ENCODE measurements around the gene RPS6KA2.
"Not testable (repeated sequence)": the region's sequence is repeated elsewhere in the genome, so short reads cannot be mapped to it uniquely, and the experiment has no call there.

Gene RPS6KA2

DNA sequence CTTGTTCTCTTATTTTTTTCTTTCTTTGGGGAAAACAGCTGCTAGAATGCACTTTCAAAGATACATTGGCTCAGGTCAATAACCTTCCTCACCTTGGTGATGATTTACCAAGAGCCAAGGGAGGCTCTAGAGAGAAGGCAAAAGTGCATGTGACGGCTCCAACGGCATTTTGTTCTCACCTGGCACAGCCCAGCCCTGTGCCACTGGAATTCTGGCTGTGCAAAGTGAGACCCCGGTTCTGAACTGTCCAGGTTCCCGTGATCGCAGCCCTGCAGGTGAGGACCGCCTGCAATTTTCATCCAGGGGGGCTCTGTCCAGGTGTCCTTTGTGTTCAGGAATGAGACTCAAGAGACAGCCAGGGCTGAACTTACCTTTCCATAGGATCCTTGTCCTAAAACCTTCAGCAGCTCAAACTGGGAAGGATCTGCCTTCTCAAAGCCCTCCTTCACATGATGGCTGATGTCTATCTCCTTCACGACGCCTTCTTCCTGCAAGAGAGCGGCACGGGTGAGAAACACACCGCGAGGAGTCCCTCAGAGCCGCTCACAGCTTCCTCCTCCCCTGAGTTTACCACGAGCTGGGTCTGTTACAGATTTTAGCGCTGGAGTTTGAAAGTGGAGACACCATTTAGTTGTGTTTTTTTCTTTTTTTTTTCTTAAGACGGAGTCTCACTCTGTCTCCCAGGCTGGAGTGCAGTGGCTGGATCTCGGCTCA is 88.6 kb downstream of the RPS6KA2 start:
- peaks cover 14% of the 10 kb centered on the region for H3K4me1 ChIP-seq (ENCODE audit: control insufficient read depth, insufficient read depth, low read length, poor library complexity, severe bottlenecking)
- H3K9me3 ChIP-seq (ENCODE audit: control insufficient read depth, low read length): no peaks in the 10 kb centered on the region
- no peak overlapping the region for H3K27ac ChIP-seq (ENCODE audit: insufficient read depth, low read length, poor library complexity, severe bottlenecking)
- no peak for DNase-seq
- H3K36me3 ChIP-seq (ENCODE audit: control insufficient read depth, insufficient read depth, low read length): no peaks in the 10 kb centered on the region
- no peak overlapping the region for H3K4me3 ChIP-seq (ENCODE audit: insufficient read depth, low read depth, low read length, poor library complexity, severe bottlenecking)
- H3K27me3 ChIP-seq (replicated peaks; ENCODE audit: control insufficient read depth, insufficient read depth, low read length, poor library complexity, severe bottlenecking): no peaks in the 10 kb centered on the region

DNA sequence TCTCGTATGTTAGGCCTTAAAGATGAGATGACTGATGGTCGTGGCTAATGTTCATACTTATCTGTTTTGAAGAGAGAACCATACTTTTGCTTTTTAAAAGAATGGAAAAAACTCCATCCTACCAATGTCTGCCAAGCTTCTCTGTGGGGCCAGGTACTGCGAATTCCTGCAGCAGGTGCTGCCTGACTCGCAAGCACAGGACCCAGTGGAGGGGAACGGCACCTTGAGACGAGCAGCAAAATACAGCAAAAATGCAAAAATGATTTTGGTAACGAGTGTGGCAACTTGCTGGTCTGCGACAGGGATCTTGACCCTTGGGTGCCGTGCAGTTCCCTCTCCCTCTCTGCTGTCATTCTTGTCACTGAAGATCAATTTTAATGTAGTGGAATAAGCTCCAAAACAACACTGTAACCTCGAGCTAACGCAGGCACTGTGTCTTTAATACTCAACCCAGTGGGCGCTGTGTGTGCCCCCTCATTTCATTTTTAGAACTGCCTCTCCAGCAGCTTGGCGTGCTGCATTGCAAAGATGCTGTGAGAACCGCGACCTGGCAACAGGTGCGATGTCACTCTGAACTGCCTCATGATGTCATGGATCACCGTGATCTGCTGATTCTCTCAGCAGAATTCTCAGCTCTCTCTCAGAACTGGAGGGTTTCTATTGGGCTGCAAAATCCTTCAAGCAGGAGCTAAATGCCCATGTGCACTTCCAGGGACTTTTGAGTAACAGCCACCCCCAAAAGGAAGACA is 92.2 kb downstream of the RPS6KA2 start:
- Histone ChIP-seq H3K9me3 (ENCODE audit: control insufficient read depth, low read length) (no peaks in the 10 kb centered on the region), H3K4me1 (ENCODE audit: control insufficient read depth, insufficient read depth, low read length, poor library complexity, severe bottlenecking) (no peaks in the 10 kb centered on the region), H3K4me3 (ENCODE audit: insufficient read depth, low read depth, low read length, poor library complexity, severe bottlenecking) (no peak overlapping the region), H3K36me3 (ENCODE audit: control insufficient read depth, insufficient read depth, low read length) (no peaks in the 10 kb centered on the region), H3K27ac (ENCODE audit: insufficient read depth, low read length, poor library complexity, severe bottlenecking) (no peak overlapping the region), H3K27me3 (replicated peaks; ENCODE audit: control insufficient read depth, insufficient read depth, low read length, poor library complexity, severe bottlenecking) (no peaks in the 10 kb centered on the region)
- no peak for DNase-seq

DNA sequence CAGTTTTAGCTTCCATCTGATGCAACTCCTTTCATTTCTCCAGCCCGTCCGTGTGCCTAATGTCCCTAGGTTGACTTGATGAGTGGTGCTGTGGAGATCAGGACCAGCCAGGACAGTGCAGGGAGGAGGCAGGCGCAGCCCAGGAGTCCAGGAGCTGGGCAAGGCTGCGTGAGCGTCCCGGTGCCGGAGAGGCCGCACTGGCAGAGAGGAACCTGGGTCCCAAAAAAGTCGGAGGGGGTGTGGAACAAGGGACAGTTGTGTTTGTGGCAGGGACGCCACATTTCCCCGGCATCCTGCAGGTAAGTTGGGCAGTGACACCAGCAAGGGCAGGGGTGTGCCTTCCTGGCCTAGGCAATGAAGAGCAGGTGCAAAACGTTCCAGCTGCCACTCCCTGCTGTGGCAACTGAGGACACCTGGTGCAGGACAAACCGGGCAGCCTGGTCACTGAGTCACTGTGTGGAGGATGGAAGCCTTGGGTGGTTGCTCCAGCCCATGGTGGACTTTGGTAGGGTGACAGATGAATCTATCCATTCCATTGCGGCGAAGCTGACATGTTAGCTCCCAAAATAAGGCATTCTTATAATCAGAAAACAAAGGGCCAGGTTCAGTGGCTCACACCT is 93.7 kb downstream of the RPS6KA2 start:
- H3K4me1 ChIP-seq (ENCODE audit: control insufficient read depth, insufficient read depth, low read length, poor library complexity, severe bottlenecking): no peaks in the 10 kb centered on the region
- H3K27ac ChIP-seq (ENCODE audit: insufficient read depth, low read length, poor library complexity, severe bottlenecking): no peak overlapping the region
- H3K27me3 ChIP-seq (replicated peaks; ENCODE audit: control insufficient read depth, insufficient read depth, low read length, poor library complexity, severe bottlenecking): no peaks in the 10 kb centered on the region
- DNase-seq: no peak
- no peak overlapping the region for H3K4me3 ChIP-seq (ENCODE audit: insufficient read depth, low read depth, low read length, poor library complexity, severe bottlenecking)
- H3K9me3 ChIP-seq (ENCODE audit: control insufficient read depth, low read length): no peaks in the 10 kb centered on the region
- H3K36me3 ChIP-seq (ENCODE audit: control insufficient read depth, insufficient read depth, low read length): no peaks in the 10 kb centered on the region

DNA sequence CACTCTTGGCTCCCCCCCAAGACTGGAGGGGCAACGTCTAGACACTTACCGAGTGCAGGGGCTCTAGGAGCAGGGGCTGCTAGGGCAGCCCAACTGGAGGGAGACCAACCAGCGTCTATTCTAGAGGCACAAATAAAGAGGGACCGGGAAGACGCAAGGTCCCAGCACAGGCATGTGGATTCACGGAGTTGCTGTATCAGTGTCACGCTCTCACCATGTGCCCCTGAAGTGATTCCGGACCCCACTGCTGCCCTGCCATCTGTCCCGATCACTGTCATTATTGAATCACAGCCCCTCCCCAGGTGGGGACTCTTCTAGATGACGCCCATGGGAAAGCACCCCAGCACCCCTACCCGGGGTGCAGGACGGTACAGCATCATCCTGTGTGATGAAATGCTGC is 94.7 kb downstream of the RPS6KA2 start:
- Histone ChIP-seq H3K27ac (ENCODE audit: insufficient read depth, low read length, poor library complexity, severe bottlenecking) (no peak overlapping the region), H3K9me3 (ENCODE audit: control insufficient read depth, low read length) (no peaks in the 10 kb centered on the region), H3K36me3 (ENCODE audit: control insufficient read depth, insufficient read depth, low read length) (no peaks in the 10 kb centered on the region), H3K4me1 (ENCODE audit: control insufficient read depth, insufficient read depth, low read length, poor library complexity, severe bottlenecking) (no peaks in the 10 kb centered on the region), H3K27me3 (replicated peaks; ENCODE audit: control insufficient read depth, insufficient read depth, low read length, poor library complexity, severe bottlenecking) (no peaks in the 10 kb centered on the region), H3K4me3 (ENCODE audit: insufficient read depth, low read depth, low read length, poor library complexity, severe bottlenecking) (no peak overlapping the region)
- no peak for DNase-seq

DNA sequence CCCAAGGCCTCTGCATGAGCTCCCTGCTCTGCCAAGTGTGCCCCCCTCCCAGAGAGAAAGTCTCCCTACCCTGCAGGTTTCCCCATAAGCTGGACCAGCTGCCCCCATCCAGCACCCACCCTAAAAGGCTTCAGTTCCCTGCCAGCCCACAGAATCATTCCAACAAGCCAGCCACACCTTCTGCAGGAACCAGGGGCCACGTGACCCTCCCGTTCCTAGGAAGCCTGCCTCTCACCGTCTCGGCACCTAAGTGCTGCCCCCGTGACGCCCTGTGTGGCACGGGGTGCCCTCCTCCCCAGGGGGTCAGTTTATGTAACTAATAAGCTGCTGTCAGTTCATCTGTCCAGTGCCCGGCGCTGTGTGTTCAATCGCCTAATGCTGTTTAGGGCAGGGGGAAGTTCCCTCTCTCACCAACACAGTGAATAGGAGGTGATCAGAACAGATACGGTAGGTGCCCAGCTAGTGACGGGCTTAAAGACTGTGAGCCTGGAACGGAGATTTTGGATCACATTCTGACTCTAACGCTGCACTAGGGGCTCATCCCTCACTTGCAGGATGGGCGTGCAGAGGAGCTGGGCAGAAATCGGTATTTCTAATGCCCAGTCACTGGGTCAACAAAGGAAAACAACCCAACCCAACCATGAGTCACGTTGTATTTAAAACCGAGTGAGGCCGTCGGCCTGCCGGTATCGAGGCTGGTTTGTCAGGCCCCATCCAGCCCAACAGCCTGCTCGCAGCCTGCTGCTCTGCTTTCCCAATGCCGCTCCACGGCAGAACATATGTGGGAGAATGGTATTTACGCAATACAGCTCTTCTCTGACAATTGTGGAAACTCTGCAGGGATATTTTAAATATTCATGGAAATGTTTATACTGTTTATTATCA is 96.6 kb downstream of the RPS6KA2 start:
- no peak for DNase-seq
- Histone ChIP-seq H3K4me1 (ENCODE audit: control insufficient read depth, insufficient read depth, low read length, poor library complexity, severe bottlenecking) (no peaks in the 10 kb centered on the region), H3K36me3 (ENCODE audit: control insufficient read depth, insufficient read depth, low read length) (no peaks in the 10 kb centered on the region), H3K9me3 (ENCODE audit: control insufficient read depth, low read length) (no peaks in the 10 kb centered on the region), H3K4me3 (ENCODE audit: insufficient read depth, low read depth, low read length, poor library complexity, severe bottlenecking) (no peak overlapping the region), H3K27me3 (replicated peaks; ENCODE audit: control insufficient read depth, insufficient read depth, low read length, poor library complexity, severe bottlenecking) (no peaks in the 10 kb centered on the region), H3K27ac (ENCODE audit: insufficient read depth, low read length, poor library complexity, severe bottlenecking) (no peak overlapping the region)

DNA sequence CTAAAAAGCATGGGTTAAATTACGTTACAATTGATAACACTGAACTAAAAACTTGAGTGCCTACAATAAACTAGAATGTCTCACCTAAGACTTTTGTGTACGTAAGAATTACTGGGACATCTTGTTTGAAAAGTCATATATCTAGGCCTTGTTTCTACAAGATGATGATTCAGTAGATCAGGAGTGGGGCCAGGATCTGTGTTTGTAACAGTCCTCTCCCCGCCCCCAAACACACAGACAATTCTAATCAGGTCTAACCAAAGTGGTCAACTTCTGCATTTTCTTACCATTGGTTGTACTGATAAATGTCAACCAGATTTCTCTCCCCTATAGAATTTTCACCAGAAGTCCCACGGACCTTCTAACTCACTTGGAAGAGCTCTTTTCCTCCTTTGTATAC is 97.5 kb downstream of the RPS6KA2 start:
- no peak overlapping the region for H3K4me3 ChIP-seq (ENCODE audit: insufficient read depth, low read depth, low read length, poor library complexity, severe bottlenecking)
- no peaks in the 10 kb centered on the region for H3K36me3 ChIP-seq (ENCODE audit: control insufficient read depth, insufficient read depth, low read length)
- no peaks in the 10 kb centered on the region for H3K9me3 ChIP-seq (ENCODE audit: control insufficient read depth, low read length)
- H3K27ac ChIP-seq (ENCODE audit: insufficient read depth, low read length, poor library complexity, severe bottlenecking): no peak overlapping the region
- no peak for DNase-seq
- H3K27me3 ChIP-seq (replicated peaks; ENCODE audit: control insufficient read depth, insufficient read depth, low read length, poor library complexity, severe bottlenecking): no peaks in the 10 kb centered on the region
- no peaks in the 10 kb centered on the region for H3K4me1 ChIP-seq (ENCODE audit: control insufficient read depth, insufficient read depth, low read length, poor library complexity, severe bottlenecking)

DNA sequence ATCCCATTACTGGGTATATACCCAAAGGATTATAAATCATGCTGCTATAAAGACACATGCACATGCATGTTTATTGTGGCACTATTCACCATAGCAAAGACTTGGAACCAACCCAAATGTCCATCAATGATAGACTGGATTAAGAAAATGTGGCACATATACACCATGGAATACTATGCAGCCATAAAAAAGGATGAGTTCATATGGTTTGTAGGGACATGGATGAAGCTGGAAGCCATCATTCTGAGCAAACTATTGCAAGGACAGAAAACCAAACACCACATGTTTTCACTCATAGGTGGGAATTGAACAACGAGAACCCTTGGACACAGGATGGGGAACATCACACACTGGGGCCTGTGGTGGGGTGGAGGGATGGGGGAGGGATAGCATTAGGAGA is 98.0 kb downstream of the RPS6KA2 start:
- H3K27me3 ChIP-seq (replicated peaks; ENCODE audit: control insufficient read depth, insufficient read depth, low read length, poor library complexity, severe bottlenecking); H3K9me3 ChIP-seq (ENCODE audit: control insufficient read depth, low read length); DNase-seq; H3K27ac ChIP-seq (ENCODE audit: insufficient read depth, low read length, poor library complexity, severe bottlenecking); H3K4me1 ChIP-seq (ENCODE audit: control insufficient read depth, insufficient read depth, low read length, poor library complexity, severe bottlenecking); H3K36me3 ChIP-seq (ENCODE audit: control insufficient read depth, insufficient read depth, low read length); H3K4me3 ChIP-seq (ENCODE audit: insufficient read depth, low read depth, low read length, poor library complexity, severe bottlenecking): not testable (repeated sequence)

DNA sequence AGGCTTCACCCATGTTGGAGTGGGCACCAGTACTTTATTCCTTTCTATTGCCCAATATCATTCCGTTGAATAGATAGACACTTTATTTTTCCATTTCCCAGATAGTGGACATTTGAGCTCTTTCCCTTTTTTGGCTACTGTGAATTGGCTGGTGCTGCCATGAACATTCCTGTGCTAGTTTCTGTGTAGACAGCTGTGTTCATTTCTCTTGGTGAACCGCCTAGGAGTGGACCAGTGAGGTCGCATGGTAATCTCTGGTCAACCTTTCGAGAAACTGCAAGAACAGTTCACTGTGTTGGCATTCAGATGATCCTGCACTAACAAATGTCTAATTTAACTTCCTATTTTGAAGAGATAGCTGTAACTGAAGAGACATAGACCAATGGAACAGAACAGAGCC is 99.2 kb downstream of the RPS6KA2 start:
- Histone ChIP-seq H3K4me3 (ENCODE audit: insufficient read depth, low read depth, low read length, poor library complexity, severe bottlenecking) (no peak overlapping the region), H3K36me3 (ENCODE audit: control insufficient read depth, insufficient read depth, low read length) (no peaks in the 10 kb centered on the region), H3K27me3 (replicated peaks; ENCODE audit: control insufficient read depth, insufficient read depth, low read length, poor library complexity, severe bottlenecking) (no peaks in the 10 kb centered on the region), H3K4me1 (ENCODE audit: control insufficient read depth, insufficient read depth, low read length, poor library complexity, severe bottlenecking) (no peaks in the 10 kb centered on the region), H3K27ac (ENCODE audit: insufficient read depth, low read length, poor library complexity, severe bottlenecking) (no peak overlapping the region), H3K9me3 (ENCODE audit: control insufficient read depth, low read length) (no peaks in the 10 kb centered on the region)
- no peak for DNase-seq

DNA sequence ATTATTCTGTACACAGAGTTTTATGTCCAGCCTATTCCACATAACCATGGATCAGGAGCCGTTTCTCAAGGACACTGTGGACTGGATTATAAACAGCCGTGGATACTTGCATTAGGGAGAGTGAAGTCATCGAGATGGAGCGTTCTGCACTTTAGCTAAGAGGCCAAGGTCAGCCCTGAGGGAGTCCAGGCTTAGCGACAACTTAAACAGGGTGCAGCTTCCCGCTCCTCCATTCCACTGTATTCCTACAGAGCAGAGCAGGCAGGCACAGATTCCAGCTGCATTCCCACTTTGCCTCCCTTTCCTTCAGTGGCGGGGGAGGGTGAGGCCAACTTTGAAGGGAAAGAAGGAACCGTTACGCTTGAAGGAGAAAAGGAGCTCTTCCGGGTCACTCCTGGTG is 100.1 kb downstream of the RPS6KA2 start:
- Histone ChIP-seq H3K27ac (ENCODE audit: insufficient read depth, low read length, poor library complexity, severe bottlenecking) (no peak overlapping the region), H3K9me3 (ENCODE audit: control insufficient read depth, low read length) (no peaks in the 10 kb centered on the region), H3K4me3 (ENCODE audit: insufficient read depth, low read depth, low read length, poor library complexity, severe bottlenecking) (no peak overlapping the region), H3K27me3 (replicated peaks; ENCODE audit: control insufficient read depth, insufficient read depth, low read length, poor library complexity, severe bottlenecking) (no peaks in the 10 kb centered on the region), H3K4me1 (ENCODE audit: control insufficient read depth, insufficient read depth, low read length, poor library complexity, severe bottlenecking) (no peaks in the 10 kb centered on the region), H3K36me3 (ENCODE audit: control insufficient read depth, insufficient read depth, low read length) (no peaks in the 10 kb centered on the region)
- DNase-seq: no peak
